RCC 7860 (cell line): ENCODE measurements around the gene NSD2.

ENCODE experiments used
- DNase-seq: peaks from one replicate; pipeline ENCODE4 v3.0.0-alpha.2; 2015; ENCODE audit warnings: low spot score
- FAIRE-seq: peaks from 2 replicates; lab custom pipeline; 2012; peaks lifted over from hg19 to GRCh38; lab: Jason Lieb, UNC

NSD2 gene

DNA sequence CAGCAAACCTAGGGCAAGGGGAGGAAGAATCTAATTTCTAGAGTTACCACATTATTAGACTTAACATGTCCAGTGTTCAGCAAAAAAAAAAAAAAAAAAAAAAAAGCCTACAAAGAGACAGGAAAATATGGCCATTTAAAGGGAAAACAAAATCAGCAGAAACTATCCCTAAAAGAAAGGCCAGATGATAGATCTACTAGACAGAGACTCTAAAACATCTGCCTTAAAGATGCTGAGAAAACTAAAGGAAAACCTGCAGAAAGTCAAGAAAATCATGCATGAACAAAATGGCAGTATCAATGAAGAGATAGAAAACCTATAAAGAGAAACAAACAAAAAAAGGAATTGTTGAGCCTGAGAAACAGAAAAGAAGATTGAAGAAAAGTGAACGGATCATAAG, 93.8 kb downstream of the NSD2 start:
- no peak for DNase-seq

DNA sequence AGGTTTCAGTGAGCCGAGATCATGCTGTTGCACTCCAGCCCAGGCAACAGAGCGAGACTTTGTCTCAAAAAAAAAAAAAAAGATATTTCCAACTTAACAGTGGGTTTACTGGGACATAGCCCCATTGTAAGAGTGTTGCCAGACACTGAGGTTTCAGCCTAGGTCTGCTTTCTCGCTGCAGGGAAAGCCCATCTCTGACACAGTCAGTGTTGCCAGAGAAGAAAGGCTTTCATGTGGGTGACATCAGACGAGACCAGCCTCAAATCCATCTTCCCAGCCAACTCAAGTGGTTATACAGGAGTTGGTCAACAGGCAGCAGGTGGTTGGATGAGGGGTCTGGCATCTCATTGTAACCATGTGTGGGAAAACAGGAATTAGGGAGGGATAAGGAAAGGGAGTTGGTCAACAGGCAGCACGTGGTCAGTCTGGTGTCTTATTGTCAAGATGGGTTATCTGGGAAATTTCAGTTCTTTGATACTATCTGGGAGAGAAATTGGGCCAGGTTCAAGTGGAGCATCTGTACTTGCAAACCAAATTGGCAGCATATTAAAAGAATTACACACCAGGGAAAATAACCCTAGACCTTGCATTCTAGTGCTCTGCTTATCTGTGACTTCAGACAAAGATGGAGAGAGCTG, 96.4 kb downstream of the NSD2 start:
- no peak for FAIRE-seq
- DNase-seq, result no peak

More for the DNA sequence above, 93.8 kb downstream of the NSD2 start:
- no peak for FAIRE-seq

DNA sequence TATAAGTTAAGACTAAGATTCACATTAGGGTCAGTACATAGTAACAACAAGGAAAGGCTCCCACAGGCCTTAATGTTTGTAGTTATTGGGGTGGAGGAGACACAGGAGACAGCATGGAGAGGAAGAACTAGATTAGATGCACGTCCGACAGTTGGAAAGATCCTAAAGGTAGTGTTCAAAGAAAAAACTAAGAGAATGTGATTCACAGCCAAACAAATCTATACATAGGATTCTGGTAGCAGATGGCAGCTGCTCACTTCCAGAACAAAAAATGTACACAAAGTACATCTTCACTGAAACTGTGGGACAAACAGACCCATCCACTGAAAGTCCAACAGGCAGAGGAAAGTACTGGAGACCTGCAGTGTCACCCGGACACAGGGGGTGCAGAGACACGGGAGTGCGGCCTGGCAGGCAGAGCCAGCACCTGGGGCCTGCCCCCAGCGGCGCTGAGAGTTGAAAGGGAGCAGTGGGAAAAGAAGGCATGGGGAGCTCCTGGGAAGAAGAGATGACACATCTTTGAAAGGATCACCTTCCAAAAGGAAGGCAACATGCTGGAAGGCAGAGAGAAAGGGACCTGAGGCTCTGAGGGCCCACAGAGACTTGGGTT, 97.6 kb downstream of the NSD2 start:
- no peak for DNase-seq
- no peak for FAIRE-seq

DNA sequence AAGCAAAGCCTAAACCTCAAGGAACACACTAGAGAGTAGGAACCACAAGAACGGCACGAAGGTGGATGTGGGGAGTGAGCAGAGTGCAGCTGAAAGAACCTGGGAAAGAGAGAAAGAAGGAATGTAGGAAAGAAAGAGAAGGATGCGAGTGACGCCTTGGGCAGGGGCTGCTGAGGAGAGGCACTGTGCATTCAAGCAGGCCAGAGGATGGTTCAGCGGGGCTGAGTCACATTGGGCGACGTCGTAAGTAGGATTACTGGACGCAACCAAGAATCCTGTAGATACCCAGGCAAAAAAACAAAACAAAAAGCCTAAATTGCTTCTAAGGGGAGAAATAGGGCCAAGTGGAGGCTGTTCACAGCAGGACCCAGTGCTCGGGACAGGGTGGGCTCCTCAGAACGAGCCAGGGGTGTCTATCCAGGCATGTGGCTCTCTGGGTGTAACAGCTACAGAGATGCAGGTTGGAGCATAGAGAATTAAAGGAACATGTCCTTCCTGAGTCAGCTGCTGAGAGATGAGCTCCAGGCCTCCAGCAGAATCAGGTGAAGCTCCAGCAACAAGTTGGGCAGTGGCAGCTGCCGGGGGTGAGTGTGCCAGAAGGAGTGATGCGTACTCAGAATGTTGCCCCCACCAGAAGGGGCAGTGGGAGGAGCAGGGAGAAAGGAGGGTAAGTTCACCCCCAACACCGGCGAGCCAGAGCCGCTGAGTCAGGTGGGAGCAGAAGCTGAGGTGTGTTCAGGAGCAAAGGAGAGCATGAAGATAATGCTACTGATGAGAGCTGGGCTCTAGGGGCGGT, 98.9 kb downstream of the NSD2 start:
- no peak for DNase-seq
- no peak for FAIRE-seq

DNA sequence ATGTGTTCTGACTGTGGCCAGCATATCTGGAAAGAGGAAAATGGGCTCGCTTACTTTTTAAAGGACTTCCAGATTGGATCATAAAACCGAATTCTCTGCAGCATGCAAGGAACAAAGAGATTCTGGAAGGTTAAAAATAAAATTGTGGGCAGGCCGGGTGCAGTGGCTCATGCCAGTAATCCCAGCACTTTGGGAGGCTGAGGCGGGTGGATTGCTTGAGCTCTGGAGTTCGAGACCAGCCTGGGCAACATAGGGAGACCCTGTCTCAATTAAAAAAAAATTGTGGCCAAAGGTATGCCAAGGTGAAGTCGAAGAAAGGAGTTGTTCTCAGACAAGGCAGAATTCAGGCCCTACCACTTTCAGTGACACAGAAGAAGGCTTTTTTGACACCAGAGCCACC, 99.7 kb downstream of the NSD2 start:
- FAIRE-seq, result no peak

DNA sequence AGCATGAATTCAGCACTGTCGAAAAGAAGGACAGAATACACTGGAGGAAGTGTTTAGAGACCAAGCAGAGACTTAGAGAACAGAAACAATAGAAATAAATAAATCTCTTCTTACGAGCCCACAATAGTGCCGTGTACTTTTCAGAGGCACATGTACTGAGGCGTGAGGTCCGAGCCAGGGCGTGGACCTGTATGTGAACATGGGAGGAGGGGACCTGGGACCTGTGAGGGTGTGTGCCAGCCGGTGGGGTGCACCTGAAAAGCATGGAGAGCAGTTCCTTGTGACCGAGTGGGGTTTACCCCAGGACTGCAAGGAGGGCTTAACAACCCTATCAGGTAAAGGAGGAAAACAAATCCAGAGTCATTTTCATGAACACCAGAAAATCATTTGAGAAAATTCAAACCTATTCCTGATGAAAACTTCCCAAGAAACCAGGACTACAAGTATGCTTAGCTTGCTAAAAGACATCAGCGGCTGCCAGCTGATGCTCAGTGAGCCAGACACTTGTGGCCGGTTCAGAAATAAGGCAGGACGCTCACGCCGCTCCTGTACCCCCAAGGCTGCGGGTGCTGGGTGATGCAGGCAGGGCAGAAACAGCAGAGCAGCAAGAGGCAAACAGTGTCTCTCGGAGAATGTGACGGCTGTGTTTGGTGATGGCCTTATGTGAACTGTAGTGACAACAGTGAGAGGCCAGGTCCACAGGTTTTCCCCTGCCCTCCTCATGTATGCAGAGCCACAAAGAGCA, 100.4 kb downstream of the NSD2 start:
- DNase-seq (no peak), FAIRE-seq (no peak)

More for the DNA sequence above, 99.7 kb downstream of the NSD2 start:
- no peak for DNase-seq

DNA sequence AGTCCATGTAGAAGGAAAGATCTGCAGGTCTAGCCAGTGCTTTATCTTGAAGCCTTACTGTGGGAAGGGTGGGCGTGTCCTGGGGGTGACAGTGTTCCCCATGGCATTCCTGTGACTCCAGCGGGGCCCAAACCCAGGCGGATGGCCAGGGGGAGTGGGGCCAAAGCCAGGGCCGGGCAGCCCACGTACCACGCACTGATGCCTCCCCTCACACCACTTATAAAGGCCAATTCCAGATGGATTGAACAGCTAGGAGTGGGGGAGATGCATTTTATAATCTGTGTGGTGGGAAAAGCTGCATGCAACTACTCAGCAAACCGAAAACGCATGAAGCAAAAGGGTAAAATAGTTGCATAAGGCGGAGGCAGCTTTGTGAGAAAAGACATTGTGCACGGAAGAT, 101.2 kb downstream of the NSD2 start:
- FAIRE-seq, result no peak
- no peak for DNase-seq

DNA sequence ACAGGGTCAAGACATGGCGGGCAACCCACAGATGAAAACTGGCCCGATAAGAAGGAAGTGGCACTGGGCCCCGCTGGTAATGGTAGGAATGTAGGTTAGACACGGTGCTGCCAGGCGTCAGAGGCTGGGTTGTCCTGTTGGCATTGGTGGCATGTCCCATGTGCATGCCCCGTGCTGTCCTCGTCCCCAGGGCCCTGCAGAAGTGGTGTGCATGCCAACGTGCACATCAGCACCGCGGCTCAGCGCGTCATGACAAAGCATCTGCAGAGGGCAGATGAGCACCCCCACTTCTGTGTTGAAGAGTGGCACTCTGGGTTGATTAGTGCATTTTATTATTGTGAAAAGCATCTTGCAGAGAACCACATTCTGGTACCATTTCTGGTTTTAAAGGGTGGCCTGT, 102.0 kb downstream of the NSD2 start:
- no peak for DNase-seq
- no peak for FAIRE-seq

DNA sequence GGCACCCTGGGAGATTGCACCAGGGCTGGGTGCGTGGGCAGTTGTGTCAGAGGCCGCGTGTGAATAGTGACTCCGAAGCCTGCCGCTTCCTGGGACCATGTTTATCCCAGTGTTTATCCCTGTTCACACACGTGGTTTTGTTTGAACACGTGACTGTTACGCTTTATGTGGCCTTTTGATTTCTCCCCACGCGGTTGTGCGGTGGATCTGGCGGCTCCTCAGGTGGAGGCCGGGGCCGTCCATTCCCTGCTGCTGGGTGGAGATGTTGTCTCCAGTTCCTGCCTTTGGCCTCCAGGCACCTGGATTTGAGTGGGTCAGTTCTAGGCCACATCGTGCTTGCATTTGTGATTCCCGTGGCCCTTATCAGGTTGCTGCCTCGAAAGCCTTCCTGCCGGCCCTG, 102.5 kb downstream of the NSD2 start:
- FAIRE-seq (no peak), DNase-seq (no peak)

DNA sequence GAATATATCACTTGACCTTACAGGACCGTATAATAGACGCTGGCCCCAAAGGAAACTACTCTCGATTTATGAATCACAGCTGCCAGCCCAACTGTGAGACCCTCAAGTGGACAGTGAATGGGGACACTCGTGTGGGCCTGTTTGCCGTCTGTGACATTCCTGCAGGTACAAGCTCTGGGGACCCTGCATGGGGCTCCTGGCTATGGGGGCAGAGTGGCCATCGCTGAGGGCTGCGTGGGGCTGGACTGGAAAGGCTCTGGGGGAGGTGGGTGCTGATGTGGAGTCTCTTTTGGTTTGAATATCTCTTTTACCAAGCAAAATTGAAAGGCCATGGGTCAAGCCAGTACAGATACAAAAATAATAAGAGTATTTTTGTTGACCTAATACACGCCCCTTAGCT, 103.6 kb downstream of the NSD2 start:
- FAIRE-seq (no peak), DNase-seq (no peak)

DNA sequence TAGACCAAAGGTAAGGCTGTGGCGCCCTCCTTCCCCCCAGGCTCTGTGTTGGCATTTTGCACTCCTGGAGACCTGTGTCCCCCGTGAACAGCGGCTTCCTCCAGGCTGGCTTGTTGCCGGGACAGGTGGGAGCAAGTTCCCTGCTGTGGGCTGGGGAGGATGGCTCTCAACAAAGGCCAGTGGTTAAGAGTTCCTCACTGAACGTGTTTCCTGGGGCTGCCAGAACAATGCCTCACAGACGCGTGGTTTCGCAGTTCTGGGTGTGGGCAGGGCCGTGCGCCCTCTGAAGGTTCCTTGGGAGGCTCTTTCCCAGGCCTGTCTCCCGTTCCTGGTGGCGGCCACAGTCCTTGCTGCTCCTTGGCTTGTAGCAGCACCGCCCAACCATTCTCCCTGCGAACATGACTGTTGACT, 104.2 kb downstream of the NSD2 start:
- no peak for DNase-seq

DNA sequence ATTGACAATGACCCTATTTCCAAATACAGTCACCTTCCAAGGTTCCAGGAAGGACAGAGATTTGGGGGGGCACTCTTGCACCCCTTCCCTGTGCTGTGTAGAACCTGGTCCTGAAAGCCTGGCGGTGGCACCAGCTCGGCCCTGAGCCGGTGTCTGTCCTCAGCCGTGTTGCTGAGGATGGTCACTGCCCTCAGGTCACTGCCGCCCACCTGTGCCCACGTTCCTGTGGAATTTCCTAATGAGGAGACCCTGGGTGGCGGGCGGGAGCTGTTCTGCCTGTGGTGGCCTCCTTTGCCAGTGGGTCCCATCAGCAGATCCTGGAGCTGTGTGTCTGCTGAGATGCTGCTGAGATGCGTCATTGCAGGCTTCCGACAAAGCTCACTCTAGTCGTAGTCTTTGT, 104.7 kb downstream of the NSD2 start:
- FAIRE-seq, result no peak
- DNase-seq, result no peak

More for the DNA sequence above, 104.2 kb downstream of the NSD2 start:
- no peak for FAIRE-seq

DNA sequence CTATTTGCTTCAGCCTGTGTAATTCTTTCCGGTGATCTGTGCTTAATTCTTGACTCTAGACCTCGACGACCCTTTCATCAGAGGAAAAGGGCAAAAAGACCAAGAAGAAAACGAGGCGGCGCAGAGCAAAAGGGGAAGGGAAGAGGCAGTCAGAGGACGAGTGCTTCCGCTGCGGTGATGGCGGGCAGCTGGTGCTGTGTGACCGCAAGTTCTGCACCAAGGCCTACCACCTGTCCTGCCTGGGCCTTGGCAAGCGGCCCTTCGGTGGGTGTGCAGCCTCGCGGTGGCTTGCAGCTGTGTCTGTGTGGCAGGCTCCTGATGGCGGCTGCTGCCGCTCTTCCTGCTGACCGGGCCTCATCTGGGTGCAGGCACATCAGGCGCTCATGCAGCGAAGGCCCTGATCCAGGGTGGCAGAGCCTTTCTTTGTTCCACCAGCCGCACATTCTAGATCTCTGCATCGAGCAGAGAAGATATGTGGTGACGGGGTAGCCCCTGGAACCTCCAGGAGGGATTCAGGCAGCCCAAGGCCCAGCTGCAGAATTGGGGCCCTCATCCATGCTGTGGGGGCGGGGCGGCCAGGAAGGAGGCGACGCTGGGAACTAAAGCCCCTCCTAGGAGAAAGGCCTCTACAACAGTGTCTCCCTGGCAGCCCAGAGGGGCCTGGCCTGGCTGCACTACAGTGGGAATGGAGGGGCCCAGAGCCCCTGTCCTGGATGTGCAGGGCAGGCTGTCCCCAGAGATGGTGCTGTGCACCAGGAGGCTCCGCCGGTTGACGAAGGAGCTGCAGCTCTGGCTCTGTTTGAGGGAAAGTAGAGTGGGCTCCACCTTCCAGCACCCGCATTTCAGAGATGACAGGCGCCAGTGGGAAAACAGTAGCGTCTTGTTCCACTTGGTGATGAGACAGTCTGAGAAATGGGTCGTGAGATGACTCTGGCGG, 105.5 kb downstream of the NSD2 start:
- no peak for DNase-seq

DNA sequence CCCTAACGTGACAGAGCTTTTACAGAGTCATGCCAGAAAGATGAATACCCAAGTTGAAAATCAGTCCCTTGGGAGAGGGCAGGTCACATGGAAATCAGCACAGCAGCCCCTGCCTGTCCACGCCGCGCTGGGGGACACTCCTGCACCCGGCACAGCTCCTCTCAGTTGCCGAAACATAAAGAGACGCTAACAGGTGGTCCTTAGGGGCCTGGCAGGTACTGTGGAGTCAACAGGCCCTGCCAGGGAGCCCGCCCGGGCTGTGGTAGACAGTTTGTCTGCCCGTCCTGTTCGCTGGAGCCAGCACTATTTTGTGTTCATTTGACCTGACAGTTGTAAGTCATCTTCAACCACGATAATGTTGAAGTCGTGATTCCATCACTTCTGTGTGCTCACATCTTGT, 107.0 kb downstream of the NSD2 start:
- FAIRE-seq (no peak), DNase-seq (no peak)

More for the DNA sequence above, 105.5 kb downstream of the NSD2 start:
- FAIRE-seq, result no peak

DNA sequence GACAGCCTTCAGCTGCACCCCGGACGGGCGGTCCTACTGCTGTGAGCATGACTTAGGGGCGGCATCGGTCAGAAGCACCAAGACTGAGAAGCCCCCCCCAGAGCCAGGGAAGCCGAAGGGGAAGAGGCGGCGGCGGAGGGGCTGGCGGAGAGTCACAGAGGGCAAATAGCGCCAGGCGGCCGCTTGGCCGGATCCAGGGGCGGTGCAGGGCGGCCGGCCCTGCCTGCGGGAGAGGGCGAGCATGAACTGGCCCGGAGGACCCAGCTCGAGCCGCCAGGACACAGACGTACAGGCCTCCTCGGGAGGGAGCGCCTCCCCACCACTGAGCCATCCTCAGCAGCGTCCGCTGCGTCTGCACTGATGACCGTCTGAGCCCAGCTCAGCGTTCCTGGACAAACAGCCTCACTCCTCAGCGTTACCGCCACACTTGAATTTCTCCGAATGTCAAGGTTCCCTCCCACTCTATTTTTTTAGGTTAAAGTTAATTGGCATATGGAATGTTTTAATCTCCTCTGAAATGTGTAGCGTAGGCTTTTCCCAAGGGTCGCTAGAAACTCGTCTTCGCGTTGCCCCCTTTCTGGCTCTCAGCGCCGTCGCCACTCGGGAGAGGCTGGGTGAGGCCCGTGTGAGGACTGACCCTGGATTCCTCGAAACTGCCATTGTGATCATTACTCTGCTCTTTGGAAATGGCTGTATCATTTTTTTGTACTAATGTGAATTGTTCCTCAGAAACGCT, 107.7 kb downstream of the NSD2 start:
- no peak for FAIRE-seq
- no peak for DNase-seq

DNA sequence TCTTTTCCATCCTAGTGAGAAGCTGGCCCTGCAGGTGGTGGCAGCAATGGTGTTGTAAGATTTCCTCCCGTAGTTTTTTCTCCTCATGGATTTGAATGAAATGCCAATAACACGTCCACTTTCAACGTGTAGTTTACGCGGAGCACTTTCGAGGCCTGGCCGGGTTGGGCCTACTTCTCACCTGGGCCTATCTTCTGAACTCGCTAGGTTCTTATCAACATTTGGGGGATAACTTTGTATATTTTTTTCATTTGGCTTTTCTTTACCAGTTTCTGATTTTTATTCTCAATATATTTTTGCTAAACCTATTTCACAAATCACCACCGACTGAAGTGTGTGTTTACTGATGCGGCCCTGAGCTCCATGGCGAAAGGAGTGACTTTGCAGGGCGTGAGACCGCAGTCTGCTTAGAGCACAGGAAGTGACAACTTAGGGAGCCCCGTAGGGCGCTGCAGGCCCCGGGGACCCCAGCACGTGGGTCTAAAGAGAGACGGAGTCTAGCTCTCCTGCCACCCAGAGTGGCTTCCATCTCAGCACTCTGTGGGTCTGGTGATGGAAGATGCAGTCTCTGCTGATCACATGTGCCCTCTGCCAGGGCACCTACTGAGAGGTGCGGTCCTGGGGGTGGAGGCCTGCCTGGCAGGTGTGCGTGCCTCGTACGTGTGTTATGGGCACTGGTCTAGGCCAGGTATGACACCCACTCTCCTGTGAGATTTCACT, 108.4 kb downstream of the NSD2 start:
- FAIRE-seq, result no peak

DNA sequence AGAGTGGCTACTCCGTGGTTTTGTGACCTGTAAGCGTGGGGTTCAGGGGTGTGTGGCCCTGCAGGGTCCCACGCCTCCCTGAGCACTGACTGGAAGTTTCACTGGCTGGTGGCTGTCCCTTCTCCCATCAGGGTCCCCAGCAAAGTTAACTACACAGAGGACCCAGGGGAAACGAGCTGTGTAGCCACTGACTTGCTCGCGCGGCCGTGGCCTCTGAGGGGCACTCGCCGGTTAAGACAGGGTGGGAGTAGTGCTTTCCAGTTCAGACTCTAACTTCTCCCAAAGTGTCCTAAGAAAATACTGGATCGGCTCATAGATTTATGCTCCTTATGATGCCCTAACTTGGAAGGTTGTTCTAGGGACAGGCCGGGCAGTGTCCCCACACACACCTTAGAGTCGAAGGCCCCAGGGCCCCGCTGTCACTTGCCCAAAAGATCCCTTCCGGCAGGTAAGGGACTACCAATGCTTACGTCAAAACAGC, 109.4 kb downstream of the NSD2 start:
- FAIRE-seq, result no peak
- no peak for DNase-seq

More for the DNA sequence above, 108.4 kb downstream of the NSD2 start:
- DNase-seq, result no peak

DNA sequence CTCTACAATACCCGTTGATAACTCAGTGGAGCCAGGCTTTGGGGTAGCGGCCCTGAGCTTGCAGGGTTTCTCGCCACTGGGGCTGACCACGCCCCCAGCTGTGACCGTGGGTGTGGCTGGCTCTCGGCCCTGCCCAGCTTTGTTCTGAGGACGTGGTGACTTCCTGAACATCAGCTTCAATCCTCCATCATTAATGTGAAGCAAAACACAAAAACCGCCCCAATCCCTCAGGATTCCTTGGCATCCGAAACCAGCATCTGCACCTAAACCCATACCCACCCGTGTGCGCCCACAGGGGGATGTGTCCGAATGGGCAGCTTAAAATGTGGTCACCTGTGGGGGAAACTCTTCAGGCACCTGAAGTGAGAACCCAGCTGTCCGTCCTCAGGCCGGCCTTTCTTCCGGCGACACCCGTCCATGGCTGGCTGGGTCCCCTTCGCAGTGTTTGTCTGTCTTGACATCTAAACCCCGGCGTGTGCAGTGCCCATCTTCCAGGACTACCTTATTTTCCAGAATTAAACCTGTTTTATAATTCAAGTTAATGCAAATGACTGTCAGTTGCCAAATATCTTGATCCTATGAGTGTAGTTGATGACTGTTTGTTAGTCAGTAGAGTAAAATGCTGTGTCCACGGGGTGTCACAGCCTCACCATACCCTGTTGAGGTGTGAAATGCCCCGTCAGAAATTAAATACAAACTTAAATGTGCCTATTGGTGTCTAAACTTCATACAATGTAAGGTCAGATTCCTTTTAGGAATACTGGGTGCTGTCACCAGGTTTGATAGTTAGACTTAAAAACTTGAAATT, 110.3 kb downstream of the NSD2 start:
- no peak for FAIRE-seq

More for the DNA sequence above, 110.3 kb downstream of the NSD2 start:
- no peak for DNase-seq
